Gastroesophageal sphincter (tissue), 3 donors: ENCODE measurements around the gene SSH3.

Source experiments
- CTCF ChIP-seq, 4 experiments: fragments of 200-600 bp in 2 of 4; fragments of 450-650 bp in 2 of 4; sonication (generic) in 1 of 4; IDR thresholded peaks; one replicate each; pipeline ENCODE4 v1.5.1; 2017 to 2019; ENCODE audit warnings: antibody characterized with exemption in 4 of 4, mild to moderate bottlenecking in 2 of 4, moderate library complexity in 2 of 4
- EP300 ChIP-seq: sonication (generic); formaldehyde crosslinking; IDR thresholded peaks from one replicate; pipeline ENCODE4 v1.6.1; 2017; ENCODE audit warnings: antibody characterized with exemption, mild to moderate bottlenecking
- POLR2A ChIP-seq, 2 donors: fragments of 450-650 bp; IDR thresholded peaks; one replicate each; pipeline ENCODE4 v1.6.1; 2017; ENCODE audit warnings: antibody characterized with exemption in 2 of 2, mild to moderate bottlenecking in 2 of 2, moderate library complexity in 1 of 2

- TF ChIP-seq POLR2A (IDR thresholded peaks at IDR 0.05) (no peak), CTCF (IDR thresholded peaks at IDR 0.05) (no peak), EP300 (no peak)
Observed at GRCh38 chr11:67300256-67300755, 3.0 kb upstream of the SSH3 start.
